HEK293 (cell line): ENCODE measurements around the gene SVIL.
A peak's percentile ranks its signal among the peaks of the same experiment; 100 is the strongest.
"Not testable (repeated sequence)": the region's sequence is repeated elsewhere in the genome, so short reads cannot be mapped to it uniquely, and the experiment has no call there.

ENCODE experiments used
- CTCF ChIA-PET: fragments of 350-600 bp; formaldehyde crosslinking; extraction: SDS; loops from one replicate; lab custom pipeline; 2021; ENCODE audit warnings: antibody characterized with exemption; lab: Yijun Ruan, JAX
- POLR2A ChIA-PET: fragments of 300-600 bp; formaldehyde crosslinking; extraction: SDS; loops from one replicate; lab custom pipeline; 2020; ENCODE audit warnings: antibody characterized with exemption, inconsistent platforms; lab: Yijun Ruan, JAX
- H3K27ac ChIP-seq: fragments of 200-500 bp; sonication (Bioruptor generic); 2 replicates; pipeline ENCODE4 v1.5.1; 2014; ENCODE audit warnings: low read depth, low read length, control low read depth, inconsistent platforms; ENCODE audit errors: extremely low read depth
- H3K36me3 ChIP-seq, 2 experiments: fragments of 200-500 bp in 1 of 2; sonication (Bioruptor generic) in 1 of 2; 1 replicate in 1 of 2; 2 replicates in 1 of 2; pipeline ENCODE4 v1.5.1; 2014 to 2017; ENCODE audit warnings: inconsistent platforms in 2 of 2, low read length in 2 of 2; ENCODE audit not compliant: control insufficient read depth in 2 of 2, insufficient read depth in 1 of 2
- H3K4me1 ChIP-seq: fragments of 200-500 bp; sonication (Bioruptor generic); 2 replicates; pipeline ENCODE4 v1.5.1; 2014; ENCODE audit warnings: mild to moderate bottlenecking, low read length, inconsistent platforms; ENCODE audit not compliant: control insufficient read depth, insufficient read depth
- H3K4me3 ChIP-seq: 2 replicates; pipeline ENCODE4 v1.5.1; 2011; ENCODE audit warnings: low read depth, mild to moderate bottlenecking, control low read depth, low read length, moderate library complexity
- H3K9me3 ChIP-seq: fragments of 200-500 bp; sonication (Bioruptor generic); 2 replicates; pipeline ENCODE4 v1.5.1; 2014; ENCODE audit warnings: low read depth, low read length, inconsistent platforms; ENCODE audit not compliant: control insufficient read depth, insufficient read depth
- ATF2 ChIP-seq: fragments of 450-650 bp; formaldehyde crosslinking; IDR thresholded peaks from 2 replicates; pipeline ENCODE4 v1.5.1; 2016; ENCODE audit warnings: missing biosample characterization, missing genetic modification characterization, low read depth
- GLIS2 ChIP-seq: fragments of 450-650 bp; formaldehyde crosslinking; IDR thresholded peaks from 2 replicates; pipeline ENCODE4 v1.5.1; 2016; ENCODE audit warnings: missing biosample characterization, missing genetic modification characterization
- SP3 ChIP-seq: fragments of 450-650 bp; formaldehyde crosslinking; IDR thresholded peaks from 2 replicates; pipeline ENCODE4 v1.5.1; 2016; ENCODE audit warnings: missing biosample characterization, missing genetic modification characterization
- YY2 ChIP-seq: fragments of 450-650 bp; formaldehyde crosslinking; IDR thresholded peaks from 2 replicates; pipeline ENCODE4 v1.5.1; 2016; ENCODE audit warnings: missing biosample characterization, missing genetic modification characterization
- ZBTB49 ChIP-seq: fragments of 450-650 bp; formaldehyde crosslinking; IDR thresholded peaks from 2 replicates; pipeline ENCODE4 v1.5.1; 2016; ENCODE audit warnings: missing biosample characterization, missing genetic modification characterization, low read depth
- ZFHX2 ChIP-seq: fragments of 450-650 bp; formaldehyde crosslinking; conservative IDR thresholded peaks from 2 replicates; pipeline ENCODE4 v1.5.1; 2016; ENCODE audit warnings: missing biosample characterization, missing genetic modification characterization
- ZIC2 ChIP-seq: fragments of 450-650 bp; formaldehyde crosslinking; IDR thresholded peaks from 2 replicates; pipeline ENCODE4 v1.5.1; 2016; ENCODE audit warnings: missing biosample characterization, missing genetic modification characterization
- ZNF121 ChIP-seq: fragments of 450-650 bp; formaldehyde crosslinking; IDR thresholded peaks from 2 replicates; pipeline ENCODE4 v1.5.1; 2016; ENCODE audit warnings: missing biosample characterization, missing genetic modification characterization
- ZNF133 ChIP-seq: fragments of 450-650 bp; formaldehyde crosslinking; IDR thresholded peaks from 2 replicates; pipeline ENCODE4 v1.5.1; 2016; ENCODE audit warnings: missing biosample characterization, missing genetic modification characterization
- ZNF138 ChIP-seq: fragments of 450-650 bp; formaldehyde crosslinking; IDR thresholded peaks from 2 replicates; pipeline ENCODE4 v1.5.1; 2016; ENCODE audit warnings: missing biosample characterization, missing genetic modification characterization, borderline replicate concordance
- ZNF513 ChIP-seq: fragments of 450-650 bp; IDR thresholded peaks from 2 replicates; pipeline ENCODE4 v1.5.1; 2018; ENCODE audit warnings: missing biosample characterization, missing genetic modification characterization
- ZNF558 ChIP-seq: fragments of 450-650 bp; formaldehyde crosslinking; IDR thresholded peaks from 2 replicates; pipeline ENCODE4 v1.5.1; 2016; ENCODE audit warnings: missing biosample characterization, missing genetic modification characterization
- ZNF580 ChIP-seq: fragments of 450-650 bp; formaldehyde crosslinking; IDR thresholded peaks from 2 replicates; pipeline ENCODE4 v1.5.1; 2016; ENCODE audit warnings: missing biosample characterization, missing genetic modification characterization
- ZNF670 ChIP-seq: fragments of 450-650 bp; formaldehyde crosslinking; IDR thresholded peaks from 2 replicates; pipeline ENCODE4 v1.5.1; 2016; ENCODE audit warnings: missing biosample characterization, missing genetic modification characterization, low read depth
- ZNF830 ChIP-seq: fragments of 450-650 bp; IDR thresholded peaks from 2 replicates; pipeline ENCODE4 v1.5.0; 2018; ENCODE audit warnings: missing biosample characterization, missing genetic modification characterization, low read depth, mild to moderate bottlenecking, moderate library complexity
- ZSCAN5A ChIP-seq: fragments of 450-650 bp; formaldehyde crosslinking; IDR thresholded peaks from 2 replicates; pipeline ENCODE4 v1.5.1; 2016; ENCODE audit warnings: missing biosample characterization, missing genetic modification characterization

The SVIL gene

GRCh38 chr10:29608062-29608461 lies 26.7 kb downstream of the SVIL start:
- CTCF ChIA-PET: no interaction called here
- Histone ChIP-seq H3K4me3 (no peak overlapping the region), H3K4me1 (no peaks in the 10 kb centered on the region), H3K36me3 (peaks cover 0 to 3% of the 10 kb centered on the region in 2 experiments; a peak in 1 of 3 replicates), H3K9me3 (no peaks in the 10 kb centered on the region), H3K27ac (no peak overlapping the region)
- TF ChIP-seq ZIC2 (tag by site-specific recombination): peak; percentile 33; the same call in 1 of the 2 replicates
- no peak for TF ChIP-seq YY2 (tag by site-specific recombination)
- peak; percentile 23; the same call in 1 of the 2 replicates for TF ChIP-seq ZFHX2 (tag by site-specific recombination)
- POLR2A ChIA-PET: no interaction called here

- POLR2A ChIA-PET: no interaction called here
- TF ChIP-seq ZNF513 (tag by site-specific recombination): no peak
- no peak for TF ChIP-seq ZNF830 (tag by site-specific recombination)
- no peak for TF ChIP-seq ATF2 (tag by site-specific recombination)
- TF ChIP-seq ZSCAN5A (tag by site-specific recombination): no peak
- TF ChIP-seq SP3: no peak
- no peak for TF ChIP-seq ZNF138 (tag by site-specific recombination)
- TF ChIP-seq ZNF670: no peak
- CTCF ChIA-PET: interaction anchor here (0.7 kb wide), 1 partner anchor 14 kb away, joined by 3 read pairs; no protein-coding TSS in a partner anchor
- H3K9me3 ChIP-seq: no peaks in the 10 kb centered on the region
- no peak overlapping the region for H3K4me3 ChIP-seq
- no peak overlapping the region for H3K27ac ChIP-seq
- peaks cover 0 to 3% of the 10 kb centered on the region in 2 experiments; a peak in 1 of 3 replicates for H3K36me3 ChIP-seq
- H3K4me1 ChIP-seq: no peaks in the 10 kb centered on the region
Measured at GRCh38 chr10:29607576-29607975, 27.2 kb downstream of the SVIL start.

- H3K9me3 ChIP-seq, H3K27ac ChIP-seq, H3K4me3 ChIP-seq, H3K36me3 ChIP-seq, H3K4me1 ChIP-seq, POLR2A ChIA-PET: not testable (repeated sequence)
- CTCF ChIA-PET: interaction anchor here (0.7 kb wide), 1 partner anchor 15 kb away, joined by 3 read pairs; no protein-coding TSS in a partner anchor
Measured at GRCh38 chr10:29606693-29607092, 28.1 kb downstream of the SVIL start.

GRCh38 chr10:29604291-29604825 lies 30.4 kb downstream of the SVIL start:
- POLR2A ChIA-PET: interaction anchor here (0.7 kb wide), 1 partner anchor 52 kb away, joined by 3 read pairs; no protein-coding TSS in a partner anchor
- TF ChIP-seq ZBTB49 (tag by site-specific recombination): no peak
- TF ChIP-seq ZNF133 (tag by site-specific recombination): no peak
- TF ChIP-seq ZNF558 (tag by site-specific recombination): no peak
- no peak for TF ChIP-seq GLIS2 (tag by site-specific recombination)
- peak; percentile 72 for TF ChIP-seq ZNF121 (tag by site-specific recombination)
- no peak for TF ChIP-seq ZNF580
- H3K27ac ChIP-seq: no peak overlapping the region
- no peaks in the 10 kb centered on the region for H3K9me3 ChIP-seq
- H3K4me1 ChIP-seq: no peaks in the 10 kb centered on the region
- CTCF ChIA-PET: interaction anchor here (2.1 kb wide), 1 partner anchor 13 kb away, joined by 9 read pairs; no protein-coding TSS in a partner anchor
- no peak overlapping the region for H3K4me3 ChIP-seq
- no peaks in the 10 kb centered on the region for H3K36me3 ChIP-seq
